ENCODE data around the gene CFAP77.

DNA sequence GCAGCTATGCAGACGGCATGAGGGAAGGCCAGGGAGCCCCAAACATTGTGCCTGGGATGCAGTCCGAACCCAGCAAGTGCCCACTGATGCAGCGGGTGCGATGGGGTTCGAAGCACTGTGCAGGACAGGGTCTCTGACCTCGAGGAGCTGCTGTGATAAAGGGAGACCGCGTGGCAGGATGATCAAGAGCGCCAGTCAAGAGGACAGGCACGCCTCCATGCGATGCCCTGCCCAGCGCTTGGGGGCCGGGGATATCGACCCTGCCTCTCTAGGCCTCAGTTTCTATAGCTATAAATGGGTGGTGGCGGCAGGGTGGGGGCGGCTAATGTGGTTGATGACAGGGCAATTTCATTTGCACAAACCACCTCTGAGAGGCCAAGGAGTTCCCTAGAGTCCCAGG is 87.7 kb downstream of the CFAP77 start:
- TF ChIP-seq, protein P1, sequence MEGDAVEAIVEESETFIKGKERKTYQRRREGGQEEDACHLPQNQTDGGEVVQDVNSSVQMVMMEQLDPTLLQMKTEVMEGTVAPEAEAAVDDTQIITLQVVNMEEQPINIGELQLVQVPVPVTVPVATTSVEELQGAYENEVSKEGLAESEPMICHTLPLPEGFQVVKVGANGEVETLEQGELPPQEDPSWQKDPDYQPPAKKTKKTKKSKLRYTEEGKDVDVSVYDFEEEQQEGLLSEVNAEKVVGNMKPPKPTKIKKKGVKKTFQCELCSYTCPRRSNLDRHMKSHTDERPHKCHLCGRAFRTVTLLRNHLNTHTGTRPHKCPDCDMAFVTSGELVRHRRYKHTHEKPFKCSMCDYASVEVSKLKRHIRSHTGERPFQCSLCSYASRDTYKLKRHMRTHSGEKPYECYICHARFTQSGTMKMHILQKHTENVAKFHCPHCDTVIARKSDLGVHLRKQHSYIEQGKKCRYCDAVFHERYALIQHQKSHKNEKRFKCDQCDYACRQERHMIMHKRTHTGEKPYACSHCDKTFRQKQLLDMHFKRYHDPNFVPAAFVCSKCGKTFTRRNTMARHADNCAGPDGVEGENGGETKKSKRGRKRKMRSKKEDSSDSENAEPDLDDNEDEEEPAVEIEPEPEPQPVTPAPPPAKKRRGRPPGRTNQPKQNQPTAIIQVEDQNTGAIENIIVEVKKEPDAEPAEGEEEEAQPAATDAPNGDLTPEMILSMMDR (IDR thresholded peaks at IDR 0.05), result no peak
- TF ChIP-seq EP300 (IDR thresholded peaks at IDR 0.05), result no peak
